HL-60 (cell line): ENCODE data around the gene PRICKLE2.
A peak's percentile ranks its signal among the peaks of the same experiment; 100 is the strongest.

ENCODE experiments used
- DNase-seq, 2 experiments: peaks; one replicate each; pipeline ENCODE4 v3.0.0-alpha.2; 2010 to 2020; ENCODE audit warnings: low read depth in 1 of 2, low spot score in 1 of 2
- H3K27ac ChIP-seq: fragments of 250-450 bp; sonication (Bioruptor Pico); replicated peaks from 2 replicates; pipeline ENCODE4 v1.5.1; 2020; ENCODE audit warnings: mild to moderate bottlenecking, moderate library complexity
- H3K27me3 ChIP-seq: fragments of 250-450 bp; sonication (Bioruptor Pico); 2 replicates; pipeline ENCODE4 v1.5.1; 2021; ENCODE audit warnings: mild to moderate bottlenecking, moderate library complexity; ENCODE audit not compliant: insufficient read depth, poor library complexity, severe bottlenecking
- H3K4me3 ChIP-seq: replicated peaks from 2 replicates; pipeline ENCODE4 v1.5.1; 2011; ENCODE audit warnings: mild to moderate bottlenecking, control low read depth, low read length; ENCODE audit not compliant: insufficient read depth
- CTCF ChIP-seq: IDR thresholded peaks from one replicate; pipeline ENCODE4 v1.5.1; 2011; ENCODE audit warnings: low read length, control low read depth, inconsistent platforms; ENCODE audit not compliant: insufficient read depth
- GABPA ChIP-seq: IDR thresholded peaks from 2 replicates; pipeline ENCODE4 v1.6.1; 2012; ENCODE audit warnings: low read depth
- POLR2AphosphoS5 ChIP-seq: IDR thresholded peaks from 2 replicates; pipeline ENCODE4 v1.6.1; 2012; ENCODE audit warnings: low read depth
- REST ChIP-seq: IDR thresholded peaks from 2 replicates; pipeline ENCODE4 v1.6.1; 2012; ENCODE audit warnings: low read depth; ENCODE audit not compliant: insufficient replicate concordance
- SPI1 ChIP-seq: IDR thresholded peaks from 2 replicates; pipeline ENCODE4 v1.6.1; 2012; ENCODE audit warnings: low read depth, mild to moderate bottlenecking, borderline replicate concordance

The PRICKLE2 gene

GRCh38 chr3:64083575-64083974, 141.7 kb downstream of the PRICKLE2 start:
- no peak overlapping the region for H3K4me3 ChIP-seq
- DNase-seq: peak in 1 of 2 experiments; percentile 47
- peaks cover 2% of the 10 kb centered on the region for H3K27me3 ChIP-seq
- peak overlapping the region; percentile 77 for H3K27ac ChIP-seq
- TF ChIP-seq SPI1: no peak
- TF ChIP-seq GABPA: no peak
- no peak for TF ChIP-seq REST
- TF ChIP-seq POLR2AphosphoS5: no peak
- no peak for TF ChIP-seq CTCF

- H3K27me3 ChIP-seq: peaks cover 2% of the 10 kb centered on the region
- peak overlapping the region; percentile 77 for H3K27ac ChIP-seq
- H3K4me3 ChIP-seq: no peak overlapping the region
- DNase-seq: peak; percentile 34 to 68
- no peak for TF ChIP-seq SPI1
- TF ChIP-seq GABPA: no peak
- TF ChIP-seq CTCF: no peak
- no peak for TF ChIP-seq REST
- TF ChIP-seq POLR2AphosphoS5: no peak
These were observed 142.2 kb downstream of the PRICKLE2 start for GRCh38 chr3:64082961-64083541.

GRCh38 chr3:64082411-64082810, 142.9 kb downstream of the PRICKLE2 start:
- Histone ChIP-seq H3K27me3 (peaks cover 2% of the 10 kb centered on the region), H3K27ac (no peak overlapping the region; the same call in 1 of the 2 replicates), H3K4me3 (no peak overlapping the region)
- no peak for DNase-seq
- TF ChIP-seq GABPA (no peak), POLR2AphosphoS5 (no peak), REST (no peak), CTCF (no peak), SPI1 (no peak)
